ACC112 (cell line): Measurements from ENCODE around the gene KRTAP29-1.

Experiments
- H2AFZ ChIP-seq: fragments of 200-600 bp; sonication (generic); one replicate; pipeline ENCODE4 v1.6.0; 2017; ENCODE audit warnings: antibody characterized with exemption, low read length; ENCODE audit not compliant: unreplicated experiment
- H3K27ac ChIP-seq: fragments of 200-600 bp; sonication (generic); 2 replicates; pipeline ENCODE4 v1.5.1; 2014; ENCODE audit warnings: low read depth, mild to moderate bottlenecking, antibody characterized with exemption, low read length, moderate library complexity
- H3K27me3 ChIP-seq: fragments of 200-600 bp; sonication (generic); 2 replicates; pipeline ENCODE4 v1.6.1; 2014; ENCODE audit warnings: mild to moderate bottlenecking, antibody characterized with exemption, low read length, moderate library complexity, mixed read lengths; ENCODE audit not compliant: insufficient read depth
- H3K36me3 ChIP-seq: fragments of 200-600 bp; sonication (generic); 2 replicates; pipeline ENCODE4 v1.6.1; 2016; ENCODE audit warnings: mild to moderate bottlenecking, antibody characterized with exemption, low read length, moderate library complexity, mixed read lengths; ENCODE audit not compliant: insufficient read depth
- H3K4me1 ChIP-seq: fragments of 200-600 bp; sonication (generic); one replicate; pipeline ENCODE4 v1.6.1; 2016; ENCODE audit warnings: low read length, mixed read lengths; ENCODE audit not compliant: insufficient read depth, unreplicated experiment, control insufficient read depth
- H3K4me3 ChIP-seq: fragments of 200-600 bp; sonication (generic); 2 replicates; pipeline ENCODE4 v1.5.1; 2014; ENCODE audit warnings: mild to moderate bottlenecking, low read depth, low read length
- H3K79me2 ChIP-seq: fragments of 200-600 bp; sonication (generic); one replicate; pipeline ENCODE4 v1.6.0; 2016; ENCODE audit warnings: low read length; ENCODE audit not compliant: control insufficient read depth, unreplicated experiment, insufficient read depth

KRTAP29-1 gene

DNA sequence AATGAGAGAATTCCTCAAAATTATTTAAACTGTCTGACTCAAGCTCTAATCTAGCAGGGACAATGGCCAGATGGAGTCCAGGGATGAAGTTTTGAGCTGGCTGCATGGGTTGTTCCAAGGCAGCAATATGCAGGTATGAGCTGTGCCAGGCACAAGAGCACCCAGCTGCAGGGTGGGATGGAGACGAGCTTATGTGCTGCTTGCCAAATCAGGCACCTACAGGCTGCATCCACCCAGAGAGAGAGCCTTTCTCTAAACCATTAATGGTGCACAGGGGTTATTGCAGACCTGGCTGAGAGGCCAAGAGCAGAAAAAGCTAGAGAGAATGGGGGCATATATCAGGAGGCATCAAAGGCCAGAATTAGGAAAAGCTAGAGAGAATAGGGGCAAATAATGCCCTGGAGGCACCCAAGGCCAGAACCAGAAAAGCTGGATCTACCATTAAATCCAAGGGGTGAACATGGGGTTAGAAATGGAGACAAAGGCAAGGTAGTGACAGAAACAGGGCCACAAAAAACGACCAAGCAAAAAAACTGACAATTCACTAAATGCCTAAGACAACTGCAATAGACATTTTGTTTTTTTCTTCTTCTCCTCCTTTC lies 37.0 kb upstream of the KRTAP29-1 start:
- Histone ChIP-seq H3K4me3 (no peak overlapping the region), H3K79me2 (no peaks in the 10 kb centered on the region), H3K27ac (no peak overlapping the region)

DNA sequence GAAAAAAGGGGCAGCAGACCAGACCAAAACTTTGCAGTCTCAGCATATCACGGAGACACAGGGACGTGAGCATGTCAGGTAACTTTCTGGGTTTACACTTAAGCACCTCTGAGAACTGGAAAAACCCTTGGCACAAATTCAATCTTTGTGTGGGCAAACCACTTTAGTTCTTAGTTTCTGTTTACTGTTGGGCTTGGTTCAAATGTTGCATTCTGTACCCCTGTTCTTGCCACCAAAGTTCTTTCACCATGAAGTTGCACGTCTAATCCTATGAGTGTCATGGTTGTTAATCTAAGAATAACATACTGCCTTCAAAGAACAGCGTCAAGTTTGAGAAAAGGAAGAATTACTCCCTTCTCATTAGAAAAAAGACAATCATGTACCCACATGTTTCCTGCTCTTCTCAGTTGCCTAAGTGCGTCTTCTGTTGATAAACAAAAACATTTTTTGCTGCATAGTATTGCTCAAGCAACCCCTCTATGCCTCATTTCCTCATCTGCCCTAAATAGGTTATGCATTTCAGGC lies 36.4 kb upstream of the KRTAP29-1 start:
- H3K27ac ChIP-seq = no peak overlapping the region
- no peaks in the 10 kb centered on the region for H3K79me2 ChIP-seq
- H2AFZ ChIP-seq = no peak overlapping the region
- no peaks in the 10 kb centered on the region for H3K27me3 ChIP-seq
- no peaks in the 10 kb centered on the region for H3K4me1 ChIP-seq
- H3K36me3 ChIP-seq = no peaks in the 10 kb centered on the region
- no peak overlapping the region for H3K4me3 ChIP-seq

More for the DNA sequence above, 37.0 kb upstream of the KRTAP29-1 start:
- no peak overlapping the region for H2AFZ ChIP-seq
- H3K4me1 ChIP-seq = no peaks in the 10 kb centered on the region
- H3K36me3 ChIP-seq = no peaks in the 10 kb centered on the region
- H3K27me3 ChIP-seq = no peaks in the 10 kb centered on the region

DNA sequence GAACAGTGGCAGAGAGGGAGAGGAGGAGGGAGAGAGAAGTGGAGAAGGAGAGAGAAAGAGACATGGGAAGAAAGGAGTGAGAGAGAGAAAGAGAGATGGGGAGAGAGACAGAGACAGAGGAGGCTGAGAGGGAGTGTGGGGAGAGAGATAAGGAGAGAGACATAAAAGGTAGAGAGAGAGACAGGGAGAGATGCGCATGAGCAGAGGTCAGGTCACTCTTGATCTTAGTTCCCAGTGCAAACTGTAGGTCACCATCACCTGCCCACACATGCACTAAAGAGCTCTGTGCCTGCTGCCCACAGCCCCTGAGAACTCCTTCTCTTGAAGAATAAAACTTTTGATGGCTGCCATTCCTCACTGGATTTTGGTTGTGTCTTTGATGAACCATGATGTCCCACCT lies 33.1 kb upstream of the KRTAP29-1 start:
- no peaks in the 10 kb centered on the region for H3K36me3 ChIP-seq

GRCh38 chr17:41334385-41335305 lies 32.0 kb upstream of the KRTAP29-1 start:
- Histone ChIP-seq H2AFZ (no peak overlapping the region), H3K4me1 (no peaks in the 10 kb centered on the region), H3K79me2 (no peaks in the 10 kb centered on the region), H3K4me3 (no peak overlapping the region), H3K36me3 (no peaks in the 10 kb centered on the region), H3K27ac (no peak overlapping the region), H3K27me3 (no peaks in the 10 kb centered on the region)

More for the DNA sequence above, 33.1 kb upstream of the KRTAP29-1 start:
- Histone ChIP-seq H2AFZ (no peak overlapping the region), H3K27me3 (no peaks in the 10 kb centered on the region), H3K4me1 (no peaks in the 10 kb centered on the region), H3K27ac (no peak overlapping the region), H3K4me3 (no peak overlapping the region), H3K79me2 (no peaks in the 10 kb centered on the region)

- Histone ChIP-seq H3K4me3 (no peak overlapping the region), H3K27ac (no peak overlapping the region), H2AFZ (no peak overlapping the region), H3K4me1 (no peaks in the 10 kb centered on the region), H3K27me3 (no peaks in the 10 kb centered on the region), H3K79me2 (no peaks in the 10 kb centered on the region), H3K36me3 (no peaks in the 10 kb centered on the region)
Measured at GRCh38 chr17:41333836-41334235, 31.2 kb upstream of the KRTAP29-1 start.

DNA sequence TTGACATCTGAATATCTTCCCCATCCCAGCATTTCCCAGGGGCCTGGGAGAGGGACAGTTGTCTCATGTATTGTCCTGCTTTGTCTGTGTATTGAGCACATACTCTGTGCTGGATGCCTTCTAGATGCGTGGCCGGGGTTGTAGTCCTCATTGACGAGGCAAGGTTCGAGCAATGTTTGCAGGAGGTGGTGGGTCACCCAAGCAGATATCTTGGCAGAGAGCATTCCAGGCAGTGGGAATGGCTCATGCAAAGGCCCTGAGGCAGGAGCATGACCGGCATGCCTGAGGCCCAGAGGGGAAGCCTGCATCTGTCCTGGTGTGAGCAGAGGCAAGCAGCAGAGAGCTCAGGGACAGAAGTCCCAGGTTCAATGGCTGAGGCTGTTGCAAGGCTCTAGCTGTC lies 30.4 kb upstream of the KRTAP29-1 start:
- Histone ChIP-seq H3K27me3 (no peaks in the 10 kb centered on the region), H3K4me3 (no peak overlapping the region), H3K36me3 (no peaks in the 10 kb centered on the region), H3K27ac (no peak overlapping the region), H2AFZ (no peak overlapping the region), H3K4me1 (no peaks in the 10 kb centered on the region), H3K79me2 (no peaks in the 10 kb centered on the region)

GRCh38 chr17:41332239-41332638 lies 29.6 kb upstream of the KRTAP29-1 start:
- Histone ChIP-seq H3K4me3 (no peak overlapping the region), H3K4me1 (no peaks in the 10 kb centered on the region), H2AFZ (no peak overlapping the region), H3K36me3 (no peaks in the 10 kb centered on the region), H3K79me2 (no peaks in the 10 kb centered on the region), H3K27me3 (no peaks in the 10 kb centered on the region), H3K27ac (no peak overlapping the region)

DNA sequence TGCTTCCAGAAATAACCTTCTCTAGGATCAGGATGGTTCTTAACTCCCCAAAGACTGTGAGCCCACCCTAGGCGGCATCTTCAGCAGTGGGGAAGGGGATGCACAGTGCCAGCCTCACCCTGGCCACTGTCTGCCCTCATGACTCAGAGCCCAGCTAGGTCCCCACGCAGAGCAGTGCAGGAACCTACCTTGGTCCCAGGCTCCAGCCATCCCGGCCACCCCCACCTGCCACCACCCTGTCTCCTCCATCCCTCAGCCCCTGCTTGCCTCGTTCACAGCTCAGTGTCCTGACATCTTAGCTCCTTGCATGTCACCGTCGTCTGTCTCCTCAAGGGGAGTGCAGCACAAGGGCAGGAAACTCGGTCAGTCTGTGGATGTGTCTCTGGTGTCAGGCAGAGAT lies 29.0 kb upstream of the KRTAP29-1 start:
- Histone ChIP-seq H2AFZ (no peak overlapping the region), H3K27me3 (no peaks in the 10 kb centered on the region), H3K27ac (no peak overlapping the region), H3K36me3 (no peaks in the 10 kb centered on the region), H3K4me3 (no peak overlapping the region), H3K4me1 (no peaks in the 10 kb centered on the region), H3K79me2 (no peaks in the 10 kb centered on the region)

DNA sequence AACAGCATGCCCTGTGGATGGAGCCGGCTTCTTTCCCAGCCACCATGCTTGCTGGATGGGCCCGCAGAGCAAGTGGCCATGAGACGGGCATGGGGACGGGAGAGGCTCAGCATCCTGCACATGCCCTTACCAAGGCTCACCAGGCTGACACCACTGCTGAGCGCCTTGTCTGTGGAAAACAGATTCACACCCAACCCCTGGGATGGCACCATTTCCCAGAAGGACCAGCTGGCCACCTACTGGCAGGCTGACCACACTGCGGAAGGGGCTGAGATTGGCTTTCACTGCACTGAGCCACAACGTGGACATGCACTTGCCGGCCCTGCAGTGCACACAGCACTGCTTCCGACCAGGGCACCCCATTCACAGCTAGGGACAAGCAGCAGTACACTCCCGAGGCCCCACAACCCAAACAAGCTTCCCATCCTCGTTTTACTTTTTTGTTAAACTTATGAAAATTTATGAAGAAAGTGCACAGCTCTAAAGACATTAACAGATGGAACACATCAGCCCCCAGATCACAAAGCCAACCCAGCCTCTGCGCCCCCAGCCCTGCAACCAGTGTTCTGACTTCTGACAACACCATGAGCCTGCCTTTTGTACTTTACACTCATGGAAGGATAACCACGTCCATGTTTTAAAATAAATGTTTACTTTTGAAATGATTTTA lies 26.8 kb upstream of the KRTAP29-1 start:
- Histone ChIP-seq H3K79me2 (no peaks in the 10 kb centered on the region), H3K36me3 (no peaks in the 10 kb centered on the region), H3K4me3 (no peak overlapping the region), H3K4me1 (no peaks in the 10 kb centered on the region), H3K27ac (no peak overlapping the region), H3K27me3 (no peaks in the 10 kb centered on the region), H2AFZ (no peak overlapping the region)

- no peak overlapping the region for H2AFZ ChIP-seq
- no peaks in the 10 kb centered on the region for H3K36me3 ChIP-seq
- no peaks in the 10 kb centered on the region for H3K79me2 ChIP-seq
- no peak overlapping the region for H3K4me3 ChIP-seq
- no peaks in the 10 kb centered on the region for H3K27me3 ChIP-seq
- no peaks in the 10 kb centered on the region for H3K4me1 ChIP-seq
- no peak overlapping the region for H3K27ac ChIP-seq
Measured at GRCh38 chr17:41328207-41328606, 25.6 kb upstream of the KRTAP29-1 start.
